Transverse colon (tissue), 4 donors: ENCODE data around the gene MPIG6B.

Experiments
- EP300 ChIP-seq: sonication (generic); formaldehyde crosslinking; IDR thresholded peaks from one replicate; pipeline ENCODE4 v1.6.1; 2017; ENCODE audit warnings: antibody characterized with exemption, low read depth
- POLR2A ChIP-seq: fragments of 450-650 bp; IDR thresholded peaks from one replicate; pipeline ENCODE4 v1.6.1; 2016; ENCODE audit warnings: antibody characterized with exemption, mild to moderate bottlenecking, moderate library complexity
- POLR2AphosphoS5 ChIP-seq, 3 donors: sonication (generic); formaldehyde crosslinking; IDR thresholded peaks; one replicate each; pipeline ENCODE4 v1.6.1; 2016; ENCODE audit warnings: antibody characterized with exemption in 3 of 3
- TF ChIP-seq, protein P1 (sequence below), 5 experiments: fragments of 200-600 bp in 3 of 5; fragments of 450-650 bp in 2 of 5; sonication (generic) in 3 of 5; IDR thresholded peaks; 1 replicate in 2 of 5; 2 replicates in 3 of 5; pipeline ENCODE4 v1.5.1; 2016 to 2017; ENCODE audit warnings: antibody characterized with exemption in 5 of 5, inconsistent platforms in 3 of 5, mild to moderate bottlenecking in 2 of 5, moderate library complexity in 1 of 5

GRCh38 chr6:31725502-31726350 lies 2.6 kb downstream of the MPIG6B start:
- TF ChIP-seq, protein P1, sequence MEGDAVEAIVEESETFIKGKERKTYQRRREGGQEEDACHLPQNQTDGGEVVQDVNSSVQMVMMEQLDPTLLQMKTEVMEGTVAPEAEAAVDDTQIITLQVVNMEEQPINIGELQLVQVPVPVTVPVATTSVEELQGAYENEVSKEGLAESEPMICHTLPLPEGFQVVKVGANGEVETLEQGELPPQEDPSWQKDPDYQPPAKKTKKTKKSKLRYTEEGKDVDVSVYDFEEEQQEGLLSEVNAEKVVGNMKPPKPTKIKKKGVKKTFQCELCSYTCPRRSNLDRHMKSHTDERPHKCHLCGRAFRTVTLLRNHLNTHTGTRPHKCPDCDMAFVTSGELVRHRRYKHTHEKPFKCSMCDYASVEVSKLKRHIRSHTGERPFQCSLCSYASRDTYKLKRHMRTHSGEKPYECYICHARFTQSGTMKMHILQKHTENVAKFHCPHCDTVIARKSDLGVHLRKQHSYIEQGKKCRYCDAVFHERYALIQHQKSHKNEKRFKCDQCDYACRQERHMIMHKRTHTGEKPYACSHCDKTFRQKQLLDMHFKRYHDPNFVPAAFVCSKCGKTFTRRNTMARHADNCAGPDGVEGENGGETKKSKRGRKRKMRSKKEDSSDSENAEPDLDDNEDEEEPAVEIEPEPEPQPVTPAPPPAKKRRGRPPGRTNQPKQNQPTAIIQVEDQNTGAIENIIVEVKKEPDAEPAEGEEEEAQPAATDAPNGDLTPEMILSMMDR (IDR thresholded peaks at IDR 0.05) = no peak
- no peak for TF ChIP-seq POLR2AphosphoS5 (IDR thresholded peaks at IDR 0.05)
- TF ChIP-seq POLR2A = no peak
- TF ChIP-seq EP300 = no peak
